Stimulated activated CD4-positive, alpha-beta T cell treated with anti-CD3 and anti-CD28 coated beads, Interleukin-4, amount 100 ng/mL, for 1 hour (primary cell): Measurements from ENCODE around the gene TNC.

Experiments
- DNase-seq: peaks from one replicate; pipeline ENCODE4 v3.0.0-alpha.2; 2020

The TNC gene

GRCh38 chr9:115098226-115098965 lies 19.6 kb downstream of the TNC start:
- DNase-seq = no peak

GRCh38 chr9:115093520-115093919 lies 24.4 kb downstream of the TNC start:
- no peak for DNase-seq

GRCh38 chr9:115090486-115090885 lies 27.5 kb downstream of the TNC start:
- no peak for DNase-seq

DNA sequence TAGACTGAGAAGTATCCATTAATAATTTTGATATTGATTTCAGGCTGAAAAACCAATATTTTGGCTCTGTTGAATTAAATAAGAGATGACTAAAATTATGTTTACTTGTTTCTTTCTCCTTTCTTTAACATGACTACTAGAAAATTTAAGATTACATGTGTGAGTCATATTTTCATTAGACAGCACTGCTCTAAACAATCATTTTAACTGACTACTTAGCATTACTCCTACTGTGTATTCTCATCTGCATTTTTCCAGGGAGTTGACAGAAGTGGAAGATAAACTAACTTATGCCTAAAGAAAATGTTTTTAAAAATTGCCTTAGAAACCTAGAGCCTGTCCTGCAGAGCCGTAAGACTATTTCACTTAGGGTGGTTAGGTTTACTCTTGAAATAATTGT lies 29.1 kb downstream of the TNC start:
- no peak for DNase-seq

DNA sequence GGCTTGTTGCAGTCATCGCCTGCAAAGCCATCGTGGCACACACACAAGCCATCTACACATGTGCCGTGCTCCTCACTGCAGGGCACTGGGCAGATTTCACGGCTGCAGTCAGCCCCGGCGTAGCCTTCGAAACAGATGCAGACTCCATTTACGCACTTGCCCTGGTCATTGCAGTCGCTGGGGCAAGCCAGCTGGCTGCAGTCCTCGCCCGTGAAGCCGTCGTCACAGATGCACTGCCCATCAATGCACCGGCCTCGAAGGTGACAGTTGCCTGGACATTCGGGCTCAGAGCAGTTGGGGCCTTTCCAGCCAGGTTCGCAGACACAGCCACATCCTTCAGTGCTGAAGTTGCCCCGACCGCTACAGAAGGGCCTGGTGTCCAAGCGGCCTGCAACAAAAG lies 31.1 kb downstream of the TNC start:
- DNase-seq = no peak

- no peak for DNase-seq
Measured at GRCh38 chr9:115086461-115086860, 31.5 kb downstream of the TNC start.

DNA sequence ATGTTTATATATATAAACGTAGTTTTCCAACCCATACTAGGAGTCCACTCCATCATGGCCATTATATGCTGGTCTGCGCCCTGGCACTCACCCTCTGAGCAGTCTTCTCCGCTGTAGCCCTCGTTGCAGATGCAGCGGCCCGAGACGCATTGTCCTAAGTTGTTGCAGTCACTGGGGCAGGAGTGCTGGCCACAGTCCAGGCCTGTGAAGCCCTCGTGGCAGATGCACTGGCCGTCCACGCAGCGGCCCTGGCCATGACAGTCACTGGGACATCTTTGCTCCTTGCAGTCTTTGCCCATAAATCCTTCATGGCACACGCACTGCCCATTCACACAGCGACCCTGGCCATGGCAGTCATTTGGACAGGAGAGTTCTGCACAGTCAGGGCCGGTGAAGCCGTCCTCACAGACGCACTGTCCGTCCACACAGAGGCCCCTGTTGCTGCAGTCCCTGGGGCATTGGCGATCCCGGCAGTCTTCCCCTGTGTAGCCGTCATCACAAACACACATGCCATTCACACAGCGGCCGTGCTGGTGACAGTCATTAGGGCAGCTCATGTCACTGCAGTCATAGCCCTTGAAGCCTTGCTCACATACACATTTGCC lies 32.1 kb downstream of the TNC start:
- DNase-seq = no peak

- no peak for DNase-seq
Measured at GRCh38 chr9:115084709-115085108, 33.2 kb downstream of the TNC start.

GRCh38 chr9:115084157-115084556 lies 33.8 kb downstream of the TNC start:
- DNase-seq = no peak

DNA sequence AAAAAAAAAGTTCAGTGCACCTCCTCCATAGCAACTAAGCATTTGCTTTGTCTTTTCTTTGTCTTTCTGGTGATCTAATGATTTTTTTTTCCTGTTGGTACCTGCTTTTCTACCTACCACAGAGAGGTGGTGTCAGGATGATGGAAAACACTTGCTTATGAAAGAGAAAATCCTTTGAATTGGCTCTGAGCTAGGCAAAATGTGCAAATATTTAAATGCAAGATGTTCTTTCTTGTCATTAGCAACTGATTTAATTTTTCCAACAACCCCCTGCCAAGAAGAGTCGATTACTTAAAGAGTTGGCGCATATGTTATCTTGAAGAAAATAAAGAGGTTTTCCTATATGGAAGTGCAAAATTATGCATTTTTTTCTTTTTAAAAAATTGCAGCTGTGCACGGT lies 37.7 kb downstream of the TNC start:
- DNase-seq = no peak

- no peak for DNase-seq
Measured at GRCh38 chr9:115079156-115079555, 38.8 kb downstream of the TNC start.

DNA sequence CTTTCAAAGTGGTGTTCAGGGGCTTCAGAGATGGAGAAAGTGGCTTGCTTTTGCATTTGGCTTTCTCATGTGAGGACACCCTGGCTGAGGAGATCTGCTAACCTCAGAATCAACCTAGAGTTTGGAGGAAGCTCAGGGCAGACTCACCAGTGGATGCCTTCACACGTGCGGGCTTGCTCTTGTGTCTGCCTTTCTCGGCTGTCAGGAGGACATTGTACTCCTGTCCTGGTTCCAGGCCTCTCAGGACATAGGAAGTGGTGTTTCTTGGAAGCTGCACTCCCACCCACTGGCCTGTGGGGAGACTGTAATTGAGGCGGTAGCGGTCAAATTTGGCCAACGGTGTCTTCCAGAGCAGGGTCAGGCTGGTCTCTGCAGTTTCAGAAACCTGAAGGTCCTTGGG lies 44.5 kb downstream of the TNC start:
- no peak for DNase-seq

GRCh38 chr9:115071176-115071575 lies 46.8 kb downstream of the TNC start:
- no peak for DNase-seq

DNA sequence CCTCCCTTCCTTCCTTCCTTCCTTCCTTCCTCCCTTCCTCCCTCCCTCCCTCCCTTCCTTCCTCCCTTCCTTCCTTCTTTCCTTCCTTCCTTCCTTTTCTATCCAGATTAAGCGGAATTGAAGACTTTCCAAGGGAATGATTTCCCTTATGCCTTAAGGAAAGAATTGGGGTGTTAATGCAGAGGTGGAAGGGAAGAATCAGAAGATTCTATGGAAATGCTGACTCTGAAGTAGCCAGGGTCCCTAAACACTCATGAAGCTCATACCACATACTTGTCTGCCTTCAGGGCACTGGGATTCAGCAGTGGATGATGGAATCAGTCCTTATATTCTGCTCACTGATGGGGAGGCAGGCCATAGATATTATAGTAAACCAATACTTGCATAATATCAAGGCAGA lies 48.2 kb downstream of the TNC start:
- no peak for DNase-seq

- DNase-seq = no peak
Measured at GRCh38 chr9:115069302-115069701, 48.7 kb downstream of the TNC start.

DNA sequence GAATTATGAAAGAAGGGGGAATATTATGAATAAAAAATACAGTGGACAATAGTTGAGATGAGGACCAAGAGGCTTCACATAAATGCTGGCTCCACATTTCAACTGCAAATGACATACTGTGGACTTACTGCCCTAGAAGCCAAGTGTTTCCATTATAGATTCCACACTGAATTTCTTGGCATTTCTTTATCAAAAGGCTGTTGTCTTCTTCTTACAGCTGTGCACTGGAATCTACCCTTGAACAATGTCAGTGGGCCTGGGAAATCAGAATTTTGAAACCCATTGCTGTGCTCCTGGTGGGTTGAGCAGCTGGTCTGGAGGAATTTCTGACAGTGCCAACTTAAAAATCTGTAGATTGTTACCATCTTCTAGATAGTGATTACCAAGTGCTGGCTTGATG lies 49.9 kb downstream of the TNC start:
- DNase-seq = no peak

- DNase-seq = no peak
Measured at GRCh38 chr9:115063058-115063845, 54.7 kb downstream of the TNC start.

- DNase-seq = no peak
Measured at GRCh38 chr9:115058684-115059315, 59.2 kb downstream of the TNC start.

DNA sequence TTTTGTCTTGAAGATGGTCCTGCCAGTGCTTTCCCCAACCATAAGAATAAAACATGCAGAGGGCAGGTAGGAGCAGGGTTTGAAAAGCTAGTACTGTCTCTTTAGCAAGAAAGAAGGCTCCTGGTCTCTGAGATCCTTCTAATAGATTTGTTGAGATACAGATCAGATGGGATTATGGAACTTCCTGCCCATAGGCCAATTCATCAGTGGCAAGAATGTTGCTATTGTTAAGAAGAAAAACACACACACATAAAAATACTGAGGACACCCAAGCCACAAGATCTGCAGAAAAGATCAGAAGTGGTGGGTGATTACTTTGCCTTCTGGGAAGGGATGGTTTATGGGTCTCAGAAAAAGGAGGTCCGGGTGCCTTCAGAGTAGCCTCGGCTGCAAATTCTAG lies 59.8 kb downstream of the TNC start:
- DNase-seq = no peak

- DNase-seq = no peak
Measured at GRCh38 chr9:115057559-115057958, 60.4 kb downstream of the TNC start.

- DNase-seq = no peak
Measured at GRCh38 chr9:115050002-115050490, 67.9 kb downstream of the TNC start.

DNA sequence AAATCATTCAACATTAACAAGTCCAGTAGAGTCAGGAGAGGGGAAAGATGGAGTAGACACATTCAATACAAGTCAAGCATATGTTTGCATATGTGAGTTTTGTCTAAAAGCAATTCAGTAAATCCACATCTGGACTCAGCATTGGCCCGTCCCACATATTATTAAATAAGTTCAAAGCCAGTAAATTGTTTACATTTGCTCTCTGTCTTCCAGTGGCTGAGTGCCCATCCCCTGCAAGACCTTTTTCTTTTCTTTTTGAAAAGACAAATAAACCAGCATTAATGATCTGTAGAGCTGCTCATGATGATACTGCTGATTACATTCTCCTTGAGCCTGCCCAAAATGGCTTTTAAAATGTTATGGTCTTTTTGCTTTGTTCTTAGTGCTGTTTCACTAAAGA lies 71.1 kb downstream of the TNC start:
- DNase-seq = no peak

DNA sequence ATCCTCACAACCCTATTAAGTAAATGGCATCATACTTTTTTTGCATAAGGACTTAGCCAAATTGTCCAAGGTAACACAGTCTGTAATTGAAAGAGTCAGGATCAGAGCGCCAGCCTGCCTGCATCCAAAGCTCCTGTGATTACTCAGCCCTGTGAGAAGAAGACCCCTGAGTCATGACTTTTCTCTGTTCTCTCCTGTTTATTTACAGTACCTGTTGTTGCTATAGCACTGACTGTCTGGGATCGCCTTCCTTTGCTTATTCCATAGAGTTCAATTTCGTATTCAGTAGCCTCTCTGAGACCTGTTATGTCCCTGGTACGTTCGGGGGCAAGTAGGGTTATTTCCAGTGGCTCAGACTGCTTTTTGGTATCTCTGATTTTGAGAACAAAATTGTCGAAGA lies 71.8 kb downstream of the TNC start:
- DNase-seq = no peak

- no peak for DNase-seq
Measured at GRCh38 chr9:115043632-115044031, 74.3 kb downstream of the TNC start.
